Measurements from ENCODE around the gene IFI27L2.
A peak's percentile ranks its signal among the peaks of the same experiment; 100 is the strongest.

IFI27L2 gene

GRCh38 chr14:94101748-94102147 is 27.7 kb downstream of the IFI27L2 start:
- TF ChIP-seq CTCF (IDR thresholded peaks at IDR 0.05; ENCODE audit: low read depth, low read length): no peak
- no peak for DNase-seq (ENCODE audit: extremely low read depth, low read depth)

- TF ChIP-seq CTCF (IDR thresholded peaks at IDR 0.05; ENCODE audit: low read depth, low read length): no peak
- DNase-seq (ENCODE audit: extremely low read depth, low read depth): no peak
These were observed 28.6 kb downstream of the IFI27L2 start for GRCh38 chr14:94100847-94101246.

- DNase-seq (ENCODE audit: extremely low read depth, low read depth): no peak
- TF ChIP-seq CTCF (IDR thresholded peaks at IDR 0.05; ENCODE audit: low read depth, low read length): no peak
These were observed 30.4 kb downstream of the IFI27L2 start for GRCh38 chr14:94099006-94099405.

- peak; percentile 75 for DNase-seq (ENCODE audit: extremely low read depth, low read depth)
- TF ChIP-seq CTCF (IDR thresholded peaks at IDR 0.05; ENCODE audit: low read depth, low read length): no peak
These were observed 30.9 kb downstream of the IFI27L2 start for GRCh38 chr14:94098326-94098992.

- no peak for DNase-seq (ENCODE audit: extremely low read depth, low read depth)
- no peak for TF ChIP-seq CTCF (IDR thresholded peaks at IDR 0.05; ENCODE audit: low read depth, low read length)
These were observed 32.3 kb downstream of the IFI27L2 start for GRCh38 chr14:94097091-94097490.

GRCh38 chr14:94093418-94093817 is 36.0 kb downstream of the IFI27L2 start:
- no peak for DNase-seq (ENCODE audit: extremely low read depth, low read depth)
- no peak for TF ChIP-seq CTCF (IDR thresholded peaks at IDR 0.05; ENCODE audit: low read depth, low read length)

GRCh38 chr14:94089479-94089878 is 39.9 kb downstream of the IFI27L2 start:
- no peak for DNase-seq (ENCODE audit: extremely low read depth, low read depth)
- no peak for TF ChIP-seq CTCF (IDR thresholded peaks at IDR 0.05; ENCODE audit: low read depth, low read length)

Measured in AG09319 (cell line).